Measurements from ENCODE around the gene CCDC13.

CCDC13 gene

DNA sequence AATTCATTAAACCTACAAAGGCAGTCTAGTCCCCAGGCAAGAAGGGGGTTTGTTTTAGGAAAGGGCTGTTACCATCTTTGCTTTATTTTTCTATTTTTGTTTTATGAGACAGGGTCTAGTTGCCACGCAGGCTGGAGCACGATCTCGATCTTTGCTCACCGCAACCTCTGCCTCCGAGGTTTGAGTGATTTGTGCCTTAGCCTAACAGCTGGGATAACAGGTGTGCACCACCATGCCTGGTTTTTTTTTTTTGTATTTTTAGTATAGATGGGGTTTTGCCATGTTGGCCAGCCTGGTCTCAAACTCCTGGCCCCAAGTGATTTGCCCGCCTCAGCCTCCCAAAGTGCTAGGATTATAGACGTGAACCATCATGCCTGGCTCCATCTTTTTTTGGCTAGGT is 26.3 kb upstream of the CCDC13 start:
- no peak for DNase-seq

DNA sequence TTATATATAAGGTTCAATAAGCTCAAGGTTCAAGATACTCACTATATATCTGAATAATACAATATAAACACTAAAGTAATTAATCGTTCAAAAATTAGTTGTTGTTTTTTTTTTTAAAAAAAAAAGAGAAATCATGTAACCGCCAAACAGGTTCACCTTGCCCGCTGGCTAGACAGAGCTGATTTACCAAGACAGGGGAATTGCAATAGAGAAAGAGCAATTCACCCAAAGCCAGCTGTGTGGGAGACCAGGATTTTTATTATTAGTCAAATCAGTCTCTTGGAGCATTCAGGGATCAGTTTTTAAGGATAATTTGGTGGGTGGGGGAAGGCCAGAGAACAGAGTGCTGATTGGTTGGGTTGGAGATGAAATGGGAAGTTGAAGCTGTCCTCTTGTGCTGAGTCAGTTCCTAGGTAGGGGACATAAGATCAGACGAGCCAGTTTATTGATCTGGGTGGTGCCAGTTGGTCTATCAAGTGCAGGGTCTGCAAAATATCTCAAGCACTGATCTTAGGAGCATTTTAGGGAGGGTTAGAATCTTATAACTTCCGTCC is 23.4 kb upstream of the CCDC13 start:
- no peak for DNase-seq

- DNase-seq: no peak
Observed at GRCh38 chr3:42795621-42796181, 22.6 kb upstream of the CCDC13 start.

- no peak for DNase-seq
Observed at GRCh38 chr3:42790714-42791229, 17.7 kb upstream of the CCDC13 start.

- DNase-seq: no peak
Observed at GRCh38 chr3:42786631-42787030, 13.6 kb upstream of the CCDC13 start.

GRCh38 chr3:42786212-42786611 is 13.2 kb upstream of the CCDC13 start:
- no peak for DNase-seq

- DNase-seq: peak in 3 of 5 donors; percentile 24 to 68 (median 36)
Observed at GRCh38 chr3:42780892-42781700, 8.0 kb upstream of the CCDC13 start.

- DNase-seq: no peak
Observed at GRCh38 chr3:42780398-42780797, 7.3 kb upstream of the CCDC13 start.

- no peak for DNase-seq
Observed at GRCh38 chr3:42778644-42779043, 5.6 kb upstream of the CCDC13 start.

- DNase-seq: no peak
Observed at GRCh38 chr3:42773409-42773751, 327 bp upstream of the CCDC13 start.

GRCh38 chr3:42771271-42771670 is 1.8 kb downstream of the CCDC13 start:
- DNase-seq: no peak

- DNase-seq: no peak
Observed at GRCh38 chr3:42769477-42770131, 3.4 kb downstream of the CCDC13 start.

GRCh38 chr3:42764561-42765295 is 8.3 kb downstream of the CCDC13 start:
- no peak for DNase-seq

GRCh38 chr3:42764115-42764514 is 8.9 kb downstream of the CCDC13 start:
- DNase-seq: no peak

- no peak for DNase-seq
Observed at GRCh38 chr3:42763021-42763420, 10.0 kb downstream of the CCDC13 start.

DNA sequence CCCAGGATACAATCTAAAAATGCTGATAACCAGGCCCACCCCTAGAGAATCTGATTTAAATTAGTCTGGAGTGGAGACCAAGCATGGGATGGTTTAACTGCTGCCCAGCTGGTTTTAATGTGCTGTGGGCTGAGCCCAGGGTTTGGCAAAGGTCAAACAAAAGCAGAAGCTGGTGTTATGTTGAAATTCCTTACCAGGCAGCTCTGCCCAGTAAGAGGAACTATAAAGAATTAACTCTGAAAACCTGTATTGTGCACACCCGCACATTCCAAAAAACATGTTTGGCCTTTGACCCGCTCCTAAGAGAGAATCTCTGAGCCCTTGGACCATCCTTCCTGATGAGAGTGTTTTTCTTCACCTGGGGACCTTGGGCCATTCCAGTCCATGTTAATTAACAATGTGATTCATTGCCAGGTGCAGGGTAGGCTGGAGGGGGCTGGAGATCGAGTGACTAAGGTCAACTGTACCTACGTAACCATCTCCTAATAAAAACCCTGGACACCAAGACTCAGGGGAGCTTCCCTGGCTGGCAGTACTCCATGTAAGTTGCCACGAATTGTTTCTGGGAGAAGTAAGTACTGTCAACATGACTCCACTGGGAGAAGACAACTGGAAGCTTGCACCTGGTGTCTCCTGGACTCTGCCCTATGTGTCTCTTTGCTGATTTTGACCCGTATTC is 10.9 kb downstream of the CCDC13 start:
- no peak for DNase-seq

- DNase-seq: no peak
Observed at GRCh38 chr3:42758126-42758525, 14.9 kb downstream of the CCDC13 start.

DNA sequence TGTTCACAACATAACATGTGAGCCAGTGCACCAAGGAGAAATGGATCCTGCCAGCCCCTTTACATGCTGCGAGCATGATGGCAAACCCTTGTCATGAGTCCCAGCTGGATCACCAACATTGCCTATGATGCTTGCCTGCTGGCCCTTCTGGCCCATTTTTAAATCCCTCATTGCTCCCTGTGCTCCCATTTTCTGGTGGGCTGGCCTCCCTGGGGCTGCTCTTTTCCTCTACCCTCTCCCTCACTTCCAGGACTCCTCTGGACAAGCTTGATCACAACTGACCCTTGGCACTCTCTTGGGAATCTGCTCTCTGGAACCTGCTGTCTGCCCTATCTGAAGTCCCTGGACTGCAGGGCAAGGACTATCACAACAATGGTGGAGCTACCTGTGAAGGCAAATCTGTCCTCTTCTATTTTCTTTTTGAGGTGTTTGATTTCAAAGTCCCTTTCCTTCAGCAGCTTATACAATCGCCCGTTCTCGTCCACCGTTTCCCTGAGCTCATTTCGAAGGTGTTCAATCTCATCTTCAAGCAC is 16.3 kb downstream of the CCDC13 start:
- no peak for DNase-seq

GRCh38 chr3:42755681-42756578 is 17.1 kb downstream of the CCDC13 start:
- DNase-seq: peak in 1 of 5 donors; percentile 19

- DNase-seq: no peak
Observed at GRCh38 chr3:42753757-42754156, 19.3 kb downstream of the CCDC13 start.

DNA sequence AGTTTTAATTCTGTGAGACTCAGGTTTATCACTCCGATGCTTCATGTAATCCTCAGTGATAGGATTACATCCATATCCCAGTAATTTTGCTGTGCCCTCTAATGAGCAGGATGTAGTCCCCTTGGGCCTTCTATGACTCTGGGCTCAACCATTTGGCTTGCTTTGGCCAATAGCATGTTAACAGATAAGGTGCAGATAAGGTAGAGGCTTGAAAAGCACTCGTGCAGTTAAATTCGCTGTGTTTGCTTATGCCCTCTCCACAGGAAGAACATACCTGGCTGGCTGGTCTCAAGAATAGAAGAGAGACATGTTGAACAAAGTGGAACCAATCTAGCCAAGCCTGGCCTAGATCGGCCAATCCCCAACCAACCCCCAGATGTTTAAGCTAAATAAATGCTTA is 20.1 kb downstream of the CCDC13 start:
- DNase-seq: no peak
